ENCODE measurements around the gene RNF111.
"Not testable (repeated sequence)": the region's sequence is repeated elsewhere in the genome, so short reads cannot be mapped to it uniquely, and the experiment has no call there.

DNA sequence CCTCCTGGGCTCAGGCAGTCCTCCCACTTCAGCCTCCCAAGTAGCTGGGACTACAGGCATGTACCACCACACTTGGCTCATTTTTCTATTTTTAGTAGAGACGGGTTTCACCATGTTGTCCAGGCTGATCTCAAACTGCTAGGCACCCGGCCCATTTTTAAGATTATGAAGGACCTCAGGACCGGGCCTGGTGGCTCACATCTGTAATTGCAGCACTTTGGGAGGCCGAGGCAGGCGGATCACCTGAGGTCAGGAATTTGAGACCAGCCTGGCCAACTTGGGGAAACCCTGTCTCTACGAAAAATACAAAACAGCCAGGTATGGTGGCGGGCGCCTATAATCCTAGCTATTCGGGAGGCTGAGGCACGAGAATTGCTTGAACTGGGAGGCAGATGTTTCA lies 12.8 kb downstream of the RNF111 start:
- TF ChIP-seq POLR2AphosphoS5 (IDR thresholded peaks at IDR 0.05; ENCODE audit: borderline replicate concordance, low read depth, low read length); EZH2 (IDR thresholded peaks at IDR 0.05): not testable (repeated sequence)
